Left renal pelvis (tissue), 4 donors: ENCODE results near the gene PLA2G2E. TPM values are rescaled to one million over a fixed set of nuclear protein-coding genes. Genes with fewer than 3 reads are reported as not detected.

ENCODE experiments used
- DNase-seq, 4 donors: peaks; one replicate each; pipeline ENCODE4 v3.0.0-alpha.2; 2013; ENCODE audit warnings: low read depth in 4 of 4, low spot score in 3 of 4
- polyA plus RNA-seq, 4 donors: library from polyadenylated mRNA; unstranded; fragments of 120-200 nt; gene quantifications; one replicate each; pipeline ENCODE4 v1.2.1, GENCODE V29; 2013; ENCODE audit not compliant: insufficient read length in 4 of 4

The PLA2G2E gene
- not detected for polyA plus RNA-seq

- DNase-seq, result no peak
Observed at GRCh38 chr1:19923137-19923952, at the start of gene PLA2G2E. Gene PLA2G2E, minus strand, starts transcription at chr1:19923617. Its CDS starts 58 bp downstream, at chr1:19923559.

GRCh38 chr1:19971664-19972063, 48.2 kb upstream of the PLA2G2E start:
- no peak for DNase-seq

- no peak for DNase-seq
Observed at GRCh38 chr1:19969898-19970660, 46.7 kb upstream of the PLA2G2E start.

- peak; percentile 16 to 65 (median 24) for DNase-seq
Observed at GRCh38 chr1:19967808-19968207, 44.4 kb upstream of the PLA2G2E start.

GRCh38 chr1:19964542-19964941, 41.1 kb upstream of the PLA2G2E start:
- no peak for DNase-seq

GRCh38 chr1:19963636-19964035, 40.2 kb upstream of the PLA2G2E start:
- no peak for DNase-seq

GRCh38 chr1:19960591-19960990, 37.2 kb upstream of the PLA2G2E start:
- no peak for DNase-seq

GRCh38 chr1:19957779-19958178, 34.4 kb upstream of the PLA2G2E start:
- no peak for DNase-seq

- DNase-seq, result no peak
Observed at GRCh38 chr1:19955534-19956170, 32.2 kb upstream of the PLA2G2E start.

- DNase-seq, result no peak
Observed at GRCh38 chr1:19954059-19954458, 30.6 kb upstream of the PLA2G2E start.

- DNase-seq, result no peak
Observed at GRCh38 chr1:19949016-19949415, 25.6 kb upstream of the PLA2G2E start.

- DNase-seq, result no peak
Observed at GRCh38 chr1:19946971-19947370, 23.6 kb upstream of the PLA2G2E start.

- no peak for DNase-seq
Observed at GRCh38 chr1:19946331-19946751, 22.9 kb upstream of the PLA2G2E start.

GRCh38 chr1:19945914-19946313, 22.5 kb upstream of the PLA2G2E start:
- DNase-seq, result no peak

GRCh38 chr1:19942657-19943056, 19.2 kb upstream of the PLA2G2E start:
- DNase-seq, result no peak

GRCh38 chr1:19942088-19942487, 18.7 kb upstream of the PLA2G2E start:
- no peak for DNase-seq

GRCh38 chr1:19941206-19941568, 17.8 kb upstream of the PLA2G2E start:
- DNase-seq, result no peak

- no peak for DNase-seq
Observed at GRCh38 chr1:19940486-19941205, 17.2 kb upstream of the PLA2G2E start.

GRCh38 chr1:19938472-19938871, 15.1 kb upstream of the PLA2G2E start:
- DNase-seq, result no peak

GRCh38 chr1:19936061-19936750, 12.8 kb upstream of the PLA2G2E start:
- no peak for DNase-seq
